Lung (tissue), 13 donors: ENCODE data around the gene RTBDN. TPM values are rescaled to one million over a fixed set of nuclear protein-coding genes. Genes with fewer than 3 reads are reported as not detected.
A peak's percentile ranks its signal among the peaks of the same experiment; 100 is the strongest.

ENCODE experiments used
- ATAC-seq: fragments of 200-7000 bp; cut with Tn5 transposase; one replicate; pipeline ENCODE4 v1.9.1; 2020; ENCODE audit warnings: moderate number of reproducible peaks; ENCODE audit not compliant: insufficient read depth, low FRiP score
- DNase-seq, 3 donors: peaks; one replicate each; pipeline ENCODE4 v3.0.0-alpha.2; 2013 to 2017
- H3K27ac ChIP-seq, 2 donors: one replicate each; pipeline ENCODE4 v1.5.1; 2013; ENCODE audit warnings: mild to moderate bottlenecking in 2 of 2, moderate library complexity in 2 of 2, control low read depth in 1 of 2, inconsistent platforms in 1 of 2, low read depth in 1 of 2, low read length in 1 of 2
- H3K27me3 ChIP-seq, 3 donors: one replicate each; pipeline ENCODE4 v1.5.1; 2013; ENCODE audit warnings: low read length in 2 of 3; ENCODE audit not compliant: control insufficient read depth in 3 of 3, insufficient read depth in 3 of 3
- H3K36me3 ChIP-seq, 4 donors: one replicate each; pipeline ENCODE4 v1.5.1; 2013; ENCODE audit warnings: low read length in 4 of 4, mild to moderate bottlenecking in 1 of 4, moderate library complexity in 1 of 4; ENCODE audit not compliant: control insufficient read depth in 4 of 4, insufficient read depth in 4 of 4
- H3K4me1 ChIP-seq, 5 donors: one replicate each; pipeline ENCODE4 v1.5.1; 2013; ENCODE audit warnings: low read length in 5 of 5, mild to moderate bottlenecking in 2 of 5, moderate library complexity in 1 of 5; ENCODE audit not compliant: control insufficient read depth in 5 of 5, insufficient read depth in 5 of 5
- H3K4me3 ChIP-seq: one replicate; pipeline ENCODE4 v1.5.1; 2013; ENCODE audit warnings: mild to moderate bottlenecking, control low read depth, moderate library complexity
- H3K9ac ChIP-seq, 2 donors: one replicate each; pipeline ENCODE4 v1.5.1; 2013; ENCODE audit warnings: low read length in 2 of 2, control low read depth in 1 of 2; ENCODE audit not compliant: insufficient read depth in 1 of 2
- H3K9me3 ChIP-seq, 4 donors: one replicate each; pipeline ENCODE4 v1.5.1; 2013; ENCODE audit warnings: low read length in 3 of 4, mild to moderate bottlenecking in 1 of 4, moderate library complexity in 1 of 4; ENCODE audit not compliant: control insufficient read depth in 4 of 4, insufficient read depth in 3 of 4
- WGBS, 2 donors: extraction: QIAGEN DNeasy Blood & Tissue Kit; methylation state at CpG; one replicate each; pipeline ENCODE4 v1.1.7; 2013; 5-methylcytosine and 5-hydroxymethylcytosine counted together
- polyA plus RNA-seq, 2 donors: library from polyadenylated mRNA; stranded (reverse); fragments of 200-250 nt; gene quantifications; one replicate each; pipeline ENCODE4 v1.2.1, GENCODE V29; 2013
- small RNA-seq: library from RNA; depleted of rRNA; stranded (forward); fragments of <200 nt; gene quantifications from one replicate; pipeline ENCODE3, GENCODE V24; 2014; ENCODE audit warnings: low replicate concordance
- total RNA-seq, 2 donors: library from RNA; depleted of rRNA in 1 of 2; stranded (reverse); fragments of >200 nt in 1 of 2; gene quantifications; one replicate each; pipeline ENCODE4 v1.2.1, GENCODE V29; 2014 to 2021
- TF ChIP-seq, protein P1 (sequence below): IDR thresholded peaks from 2 replicates; pipeline ENCODE4 v1.5.1; 2012; ENCODE audit warnings: mild to moderate bottlenecking; ENCODE audit errors: control extremely low read depth, extremely low read depth
- donor health status: control.
- donor health status: control.
- donor health status: Bipolar disorder and iron deficiency.
- donor health status: healthy.
- donor health status: DM: yes; HTN: yes; CAD: no.

The RTBDN gene
- total and polyA plus RNA-seq, 4 donors: not detected

DNA sequence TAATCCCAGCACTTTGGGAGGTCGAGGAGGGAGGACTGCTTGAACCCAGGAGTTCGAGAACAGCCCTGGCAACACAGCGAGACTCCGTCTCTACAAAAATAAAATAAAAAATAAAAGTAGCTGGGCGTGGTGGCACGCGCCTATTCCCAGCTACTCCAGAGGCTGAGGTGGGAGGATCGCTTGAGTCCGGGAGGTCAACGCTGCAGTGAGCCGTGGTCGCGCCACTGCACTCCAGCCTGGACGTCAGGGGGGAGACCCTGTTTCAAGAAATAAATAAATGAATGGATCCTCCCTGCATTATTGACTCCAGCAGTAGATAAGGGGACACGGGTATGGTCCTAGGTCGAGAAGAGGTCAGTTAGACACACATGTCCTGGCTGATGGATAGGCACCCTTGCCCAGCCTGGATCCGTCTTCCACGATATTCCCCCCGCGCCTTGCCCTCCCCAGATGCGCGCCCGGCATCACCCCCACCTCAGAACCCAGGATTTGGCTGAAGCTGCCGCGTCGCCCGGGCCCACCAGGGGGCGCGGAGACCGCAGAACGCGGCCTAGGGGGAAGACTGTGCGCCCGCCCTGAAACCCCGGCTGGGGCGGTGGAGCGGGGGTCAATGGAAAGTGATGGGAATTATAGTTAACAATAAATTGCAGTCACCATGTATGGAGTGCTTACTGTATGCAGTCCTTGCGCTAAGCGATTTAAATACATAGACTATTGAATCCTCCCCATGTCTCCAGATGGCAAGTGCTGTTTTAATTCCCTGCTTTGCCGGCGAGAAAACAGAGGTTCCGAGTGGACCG is 57.0 kb downstream of the RTBDN start:
- WGBS, 2 donors: 9 to 14% methylated on average over 43 of the region's 43 CpGs
- ATAC-seq (peak; percentile 55), DNase-seq (peak; percentile 82 to 85 (median 85))
- TF ChIP-seq, protein P1, sequence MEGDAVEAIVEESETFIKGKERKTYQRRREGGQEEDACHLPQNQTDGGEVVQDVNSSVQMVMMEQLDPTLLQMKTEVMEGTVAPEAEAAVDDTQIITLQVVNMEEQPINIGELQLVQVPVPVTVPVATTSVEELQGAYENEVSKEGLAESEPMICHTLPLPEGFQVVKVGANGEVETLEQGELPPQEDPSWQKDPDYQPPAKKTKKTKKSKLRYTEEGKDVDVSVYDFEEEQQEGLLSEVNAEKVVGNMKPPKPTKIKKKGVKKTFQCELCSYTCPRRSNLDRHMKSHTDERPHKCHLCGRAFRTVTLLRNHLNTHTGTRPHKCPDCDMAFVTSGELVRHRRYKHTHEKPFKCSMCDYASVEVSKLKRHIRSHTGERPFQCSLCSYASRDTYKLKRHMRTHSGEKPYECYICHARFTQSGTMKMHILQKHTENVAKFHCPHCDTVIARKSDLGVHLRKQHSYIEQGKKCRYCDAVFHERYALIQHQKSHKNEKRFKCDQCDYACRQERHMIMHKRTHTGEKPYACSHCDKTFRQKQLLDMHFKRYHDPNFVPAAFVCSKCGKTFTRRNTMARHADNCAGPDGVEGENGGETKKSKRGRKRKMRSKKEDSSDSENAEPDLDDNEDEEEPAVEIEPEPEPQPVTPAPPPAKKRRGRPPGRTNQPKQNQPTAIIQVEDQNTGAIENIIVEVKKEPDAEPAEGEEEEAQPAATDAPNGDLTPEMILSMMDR: peak; percentile 82
- Histone ChIP-seq H3K9me3 (no peaks in the 10 kb centered on the region), H3K36me3 (peaks cover 0 to 3% (median 0%) of the 10 kb centered on the region in 4 donors), H3K4me3 (peak overlapping the region; percentile 42), H3K27me3 (no peaks in the 10 kb centered on the region), H3K9ac (peak overlapping the region in 1 of 2 donors; percentile 37), H3K4me1 (peaks cover 0 to 41% (median 17%) of the 10 kb centered on the region in 5 donors), H3K27ac (peak overlapping the region; percentile 86 to 91)

Small RNA genes lying within 50 kb of the gene (small RNA-seq; reads per million reads assigned to genes)
- gene MIR5684 (not detected), gene MIR6794 (not detected)

Other genes starting within 250 kb of the RTBDN start
- 10 to 100 TPM in 1 of 2 donors, 1 to 10 TPM in 1; 7.7 to 10.4 TPM for gene ZNF490, start 223.8 kb downstream of the RTBDN start, total RNA-seq
- under 1 TPM; 0.94 to 0.96 TPM for gene ZNF490, start 223.8 kb downstream of the RTBDN start, polyA plus RNA-seq
- gene ZNF791, start 223.7 kb downstream of the RTBDN start, total RNA-seq: 10 to 100 TPM; 20.7 to 33.4 TPM
- gene ZNF791, start 223.7 kb downstream of the RTBDN start, polyA plus RNA-seq: 10 to 100 TPM in 1 of 2 donors, 1 to 10 TPM in 1; 5.5 to 10.1 TPM
- gene MAN2B1, start 167.8 kb downstream of the RTBDN start, total RNA-seq: 100 to 1,000 TPM in 1 of 2 donors, 10 to 100 TPM in 1; 38.7 to 160 TPM
- gene MAN2B1, start 167.8 kb downstream of the RTBDN start, polyA plus RNA-seq: 100 to 1,000 TPM in 1 of 2 donors, 10 to 100 TPM in 1; 93.2 to 118 TPM
- gene WDR83, start 167.8 kb downstream of the RTBDN start, total RNA-seq: 10 to 100 TPM in 1 of 2 donors, 1 to 10 TPM in 1; 7.9 to 11.9 TPM
- gene WDR83, start 167.8 kb downstream of the RTBDN start, polyA plus RNA-seq: 10 to 100 TPM; 11.8 to 15.8 TPM
- 10 to 100 TPM; 65.0 to 78.8 TPM for gene DHPS, start 152.7 kb downstream of the RTBDN start, total RNA-seq
- gene DHPS, start 152.7 kb downstream of the RTBDN start, polyA plus RNA-seq: 10 to 100 TPM; 70.7 to 80.8 TPM
- gene GNG14, start 146.6 kb downstream of the RTBDN start, total RNA-seq: not detected
- gene GNG14, start 146.6 kb downstream of the RTBDN start, polyA plus RNA-seq: not detected
- 10 to 100 TPM; 10.7 to 17.1 TPM for gene FBXW9, start 137.9 kb downstream of the RTBDN start, total RNA-seq
- 10 to 100 TPM in 1 of 2 donors, 1 to 10 TPM in 1; 6.8 to 13.0 TPM for gene FBXW9, start 137.9 kb downstream of the RTBDN start, polyA plus RNA-seq
- gene TNPO2, start 110.6 kb downstream of the RTBDN start, total RNA-seq: 10 to 100 TPM; 54.7 to 63.0 TPM
- 10 to 100 TPM; 29.5 to 31.5 TPM for gene TNPO2, start 110.6 kb downstream of the RTBDN start, polyA plus RNA-seq
- 100 to 1,000 TPM in 1 of 2 donors, 10 to 100 TPM in 1; 77.2 to 144 TPM for gene TRIR, start 99.9 kb downstream of the RTBDN start, total RNA-seq
- 100 to 1,000 TPM; 226 to 422 TPM for gene TRIR, start 99.9 kb downstream of the RTBDN start, polyA plus RNA-seq
- gene GET3, start 97.1 kb downstream of the RTBDN start, total RNA-seq: 10 to 100 TPM; 33.4 to 75.0 TPM
- 100 to 1,000 TPM in 1 of 2 donors, 10 to 100 TPM in 1; 78.8 to 112 TPM for gene GET3, start 97.1 kb downstream of the RTBDN start, polyA plus RNA-seq
- not detected for gene BEST2, start 82.8 kb downstream of the RTBDN start, total RNA-seq
- under 1 TPM in 1 of 2 donors, not detected in 1; 0.02 TPM for gene BEST2, start 82.8 kb downstream of the RTBDN start, polyA plus RNA-seq
- 10 to 100 TPM; 46.9 to 67.4 TPM for gene HOOK2, start 59.0 kb downstream of the RTBDN start, total RNA-seq
- 10 to 100 TPM; 39.8 to 54.3 TPM for gene HOOK2, start 59.0 kb downstream of the RTBDN start, polyA plus RNA-seq
- gene JUNB, start 43.1 kb downstream of the RTBDN start, total RNA-seq: 100 to 1,000 TPM; 121 to 205 TPM
- gene JUNB, start 43.1 kb downstream of the RTBDN start, polyA plus RNA-seq: 100 to 1,000 TPM; 111 to 689 TPM
- 100 to 1,000 TPM; 166 to 196 TPM for gene PRDX2, start 32.8 kb downstream of the RTBDN start, total RNA-seq
- 100 to 1,000 TPM; 132 to 181 TPM for gene PRDX2, start 32.8 kb downstream of the RTBDN start, polyA plus RNA-seq
- 1 to 10 TPM; 1.8 to 2.2 TPM for gene THSD8, start 32.5 kb downstream of the RTBDN start, total RNA-seq
- gene THSD8, start 32.5 kb downstream of the RTBDN start, polyA plus RNA-seq: 1 to 10 TPM in 1 of 2 donors, under 1 TPM in 1; 0.10 to 6.2 TPM
- 10 to 100 TPM in 1 of 2 donors, 1 to 10 TPM in 1; 7.5 to 16.1 TPM for gene RNASEH2A, start 28.0 kb downstream of the RTBDN start, total RNA-seq
- gene RNASEH2A, start 28.0 kb downstream of the RTBDN start, polyA plus RNA-seq: 10 to 100 TPM in 1 of 2 donors, 1 to 10 TPM in 1; 7.3 to 11.1 TPM
- under 1 TPM; 0.55 to 0.88 TPM for gene MAST1, start 3.9 kb upstream of the RTBDN start, total RNA-seq
- gene MAST1, start 3.9 kb upstream of the RTBDN start, polyA plus RNA-seq: under 1 TPM; 0.08 to 0.26 TPM
- 10 to 100 TPM; 31.2 to 68.0 TPM for gene DNASE2, start 46.9 kb upstream of the RTBDN start, total RNA-seq
- 10 to 100 TPM; 32.2 to 72.3 TPM for gene DNASE2, start 46.9 kb upstream of the RTBDN start, polyA plus RNA-seq
- gene KLF1, start 52.6 kb upstream of the RTBDN start, total RNA-seq: 1 to 10 TPM in 1 of 2 donors, under 1 TPM in 1; 0.28 to 3.0 TPM
- gene KLF1, start 52.6 kb upstream of the RTBDN start, polyA plus RNA-seq: under 1 TPM; 0.26 to 0.61 TPM
- gene GCDH, start 56.6 kb upstream of the RTBDN start, total RNA-seq: 10 to 100 TPM; 24.0 to 31.3 TPM
- gene GCDH, start 56.6 kb upstream of the RTBDN start, polyA plus RNA-seq: 10 to 100 TPM; 15.6 to 33.8 TPM
- gene SYCE2, start 84.7 kb upstream of the RTBDN start, total RNA-seq: not detected
- gene SYCE2, start 84.7 kb upstream of the RTBDN start, polyA plus RNA-seq: under 1 TPM; 0.13 to 0.28 TPM
- gene FARSA, start 99.1 kb upstream of the RTBDN start, total RNA-seq: 10 to 100 TPM; 27.8 to 65.7 TPM
- gene FARSA, start 99.1 kb upstream of the RTBDN start, polyA plus RNA-seq: 10 to 100 TPM; 39.8 to 72.1 TPM
- 1,000 to 10,000 TPM in 1 of 2 donors, 100 to 1,000 TPM in 1; 479 to 1,551 TPM for gene CALR, start 104.0 kb upstream of the RTBDN start, total RNA-seq
- 1,000 to 10,000 TPM in 1 of 2 donors, 100 to 1,000 TPM in 1; 415 to 1,123 TPM for gene CALR, start 104.0 kb upstream of the RTBDN start, polyA plus RNA-seq
- 100 to 1,000 TPM in 1 of 2 donors, 10 to 100 TPM in 1; 79.7 to 122 TPM for gene RAD23A, start 111.3 kb upstream of the RTBDN start, total RNA-seq
- 100 to 1,000 TPM; 112 to 186 TPM for gene RAD23A, start 111.3 kb upstream of the RTBDN start, polyA plus RNA-seq
- gene GADD45GIP1, start 122.6 kb upstream of the RTBDN start, total RNA-seq: 10 to 100 TPM; 14.9 to 22.6 TPM
- gene GADD45GIP1, start 122.6 kb upstream of the RTBDN start, polyA plus RNA-seq: 10 to 100 TPM; 50.0 to 69.0 TPM
- under 1 TPM; 0.20 to 0.25 TPM for gene DAND5, start 135.0 kb upstream of the RTBDN start, total RNA-seq
- under 1 TPM; 0.01 to 0.14 TPM for gene DAND5, start 135.0 kb upstream of the RTBDN start, polyA plus RNA-seq
- gene NFIX, start 160.9 kb upstream of the RTBDN start, total RNA-seq: 100 to 1,000 TPM; 129 to 190 TPM
- 10 to 100 TPM; 26.0 to 50.5 TPM for gene NFIX, start 160.9 kb upstream of the RTBDN start, polyA plus RNA-seq